Panc1 (cell line): Measurements from ENCODE around the gene HSPA1L. TPM values are rescaled to one million over a fixed set of nuclear protein-coding genes. Genes with fewer than 3 reads are reported as not detected.

Experiments used
- ATAC-seq: fragments of 200-7000 bp; cut with Tn5 transposase; 2 replicates; pipeline ENCODE4 v1.9.1; 2020; ENCODE audit warnings: mild to moderate bottlenecking, moderate library complexity
- BruUV-seq: library from RNA; stranded (reverse); fragments of 400-500 nt; replicated peaks from 2 replicates; lab custom pipeline; 2021; lab: Mats Ljungman, UMichigan
- CTCF ChIA-PET: fragments of 300-600 bp; sonication (Branson Sonifier 250); formaldehyde crosslinking; loops from one replicate; lab custom pipeline; 2022; ENCODE audit warnings: antibody characterized with exemption; lab: Charles Lee
- POLR2A ChIA-PET: fragments of 300-600 bp; sonication (Branson Sonifier 250); formaldehyde crosslinking; loops from one replicate; lab custom pipeline; 2022; ENCODE audit warnings: antibody characterized with exemption; lab: Charles Lee
- DNase-seq: peaks from one replicate; pipeline ENCODE4 v3.0.0-alpha.2; 2010; ENCODE audit warnings: low read depth, low spot score
- H3K27ac ChIP-seq: 2 replicates; pipeline ENCODE4 v1.5.1; 2011; ENCODE audit warnings: mild to moderate bottlenecking, low read length, inconsistent platforms
- H3K27me3 ChIP-seq: fragments of 200-500 bp; sonication (Bioruptor generic); 2 replicates; pipeline ENCODE4 v1.6.0; 2014; ENCODE audit warnings: low read length, inconsistent platforms; ENCODE audit not compliant: control insufficient read depth, insufficient read depth
- H3K36me3 ChIP-seq: fragments of 200-500 bp; sonication (Bioruptor generic); 2 replicates; pipeline ENCODE4 v1.5.1; 2014; ENCODE audit warnings: inconsistent platforms, mild to moderate bottlenecking, low read length, moderate library complexity; ENCODE audit not compliant: control insufficient read depth, insufficient read depth
- H3K4me1 ChIP-seq: 2 replicates; pipeline ENCODE4 v1.5.1; 2011; ENCODE audit warnings: inconsistent platforms, mild to moderate bottlenecking, low read length, moderate library complexity; ENCODE audit not compliant: control insufficient read depth, insufficient read depth
- H3K4me3 ChIP-seq, 2 experiments: 2 replicates each; pipeline ENCODE4 v1.5.1; 2011 to 2012; ENCODE audit warnings: low read depth in 2 of 2, low read length in 2 of 2, mild to moderate bottlenecking in 2 of 2, inconsistent platforms in 1 of 2, moderate library complexity in 1 of 2
- H3K9me3 ChIP-seq: fragments of 200-500 bp; sonication (Bioruptor generic); 2 replicates; pipeline ENCODE4 v1.5.1; 2014; ENCODE audit warnings: low read depth, mild to moderate bottlenecking, inconsistent platforms, low read length, moderate library complexity; ENCODE audit not compliant: control insufficient read depth, insufficient read depth
- CTCF ChIP-seq: fragments of 450-650 bp; IDR thresholded peaks from 2 replicates; pipeline ENCODE4 v1.5.1; 2017; ENCODE audit warnings: mild to moderate bottlenecking
- POLR2AphosphoS5 ChIP-seq: IDR thresholded peaks from 2 replicates; pipeline ENCODE4 v1.6.1; 2012; ENCODE audit warnings: mild to moderate bottlenecking, low read depth, low read length, moderate library complexity
- REST ChIP-seq, 2 experiments: IDR thresholded peaks; 2 replicates each; pipeline ENCODE4 v1.6.1; 2011 to 2012; ENCODE audit warnings: low read depth in 2 of 2, control low read depth in 1 of 2, low read length in 1 of 2, mild to moderate bottlenecking in 1 of 2, moderate library complexity in 1 of 2; ENCODE audit not compliant: insufficient read depth in 1 of 2
- SIN3A ChIP-seq: IDR thresholded peaks from 2 replicates; pipeline ENCODE4 v1.6.1; 2012; ENCODE audit warnings: low read depth, mild to moderate bottlenecking, low read length, moderate library complexity, borderline replicate concordance; ENCODE audit not compliant: insufficient read depth
- TCF7L2 ChIP-seq: IDR thresholded peaks from 2 replicates; pipeline ENCODE4 v1.6.1; 2011; ENCODE audit warnings: mild to moderate bottlenecking, low read depth, low read length, inconsistent platforms
- in situ Hi-C: cut with HindIII; loops from 2 replicates; pipeline ENCODE4 v1.10.0; 2016; ENCODE audit warnings: low sequenced_read_pairs, low pct_unique_long_range_greater_than_20kb
- intact Hi-C: fragments of 100-400 bp; cut with micrococcal nuclease; formaldehyde crosslinking; loops from one replicate; pipeline ENCODE4 v1.10.0; 2022; ENCODE audit not compliant: unreplicated experiment
- total RNA-seq: library from RNA; stranded (reverse); gene quantifications from one replicate; pipeline ENCODE4 v1.2.1, GENCODE V29; 2021; ENCODE audit not compliant: unreplicated experiment

Gene HSPA1L
- total RNA-seq, 1 experiment from 2014 or later = 2.8 TPM

GRCh38 chr6:31794866-31795615 lies 20.0 kb downstream of the HSPA1L start:
- DNase-seq = no peak
- H3K36me3 ChIP-seq = peaks cover 8% of the 10 kb centered on the region

GRCh38 chr6:31794294-31794865 lies 20.7 kb downstream of the HSPA1L start:
- peaks cover 21% of the 10 kb centered on the region for H3K4me1 ChIP-seq
- no peak for DNase-seq
- BruUV-seq = TSS peak; percentile 84
- in situ Hi-C loops = no loop called here
- peak overlapping the region; percentile 99 for H3K27ac ChIP-seq
- no peaks in the 10 kb centered on the region for H3K9me3 ChIP-seq
- H3K27me3 ChIP-seq = no peaks in the 10 kb centered on the region
- intact Hi-C loops = no loop called here
- POLR2A ChIA-PET = no interaction called here
- no peak for ATAC-seq
- CTCF ChIA-PET = no interaction called here
- peak overlapping the region; percentile 92 to 99 for H3K4me3 ChIP-seq
- peaks cover 8% of the 10 kb centered on the region for H3K36me3 ChIP-seq
- TF ChIP-seq TCF7L2 (no peak), POLR2AphosphoS5 (no peak), SIN3A (no peak), CTCF (no peak)

More at GRCh38 chr6:31794866-31795615, 20.0 kb downstream of the HSPA1L start:
- no TSS peak for BruUV-seq
- Histone ChIP-seq H3K27ac (peak overlapping the region; percentile 99), H3K4me1 (peaks cover 21% of the 10 kb centered on the region), H3K4me3 (peak overlapping the region; percentile 92 to 99), H3K27me3 (no peaks in the 10 kb centered on the region), H3K9me3 (no peaks in the 10 kb centered on the region)
- TF ChIP-seq CTCF (no peak), POLR2AphosphoS5 (no peak), SIN3A (no peak), REST (IDR thresholded peaks at IDR 0.05; ENCODE audit: insufficient read depth in 1 of 2, low read depth in 2 of 2, low read length in 1 of 2) (no peak)
- POLR2A ChIA-PET = interaction anchor here (0.6 kb wide), 1 partner anchor 16 kb away, joined by 6 read pairs; no protein-coding TSS in a partner anchor
- intact Hi-C loops (no loop called here), in situ Hi-C loops (no loop called here)
- peak; percentile 51 for ATAC-seq
- CTCF ChIA-PET = no interaction called here
